ENCODE measurements around the gene ZBTB21. TPM values are rescaled to one million over a fixed set of nuclear protein-coding genes. Genes with fewer than 3 reads are reported as not detected.

Gene ZBTB21
- polyA plus RNA-seq, 3 donors = 4.7 to 7.2 (median 6.3) TPM

DNA sequence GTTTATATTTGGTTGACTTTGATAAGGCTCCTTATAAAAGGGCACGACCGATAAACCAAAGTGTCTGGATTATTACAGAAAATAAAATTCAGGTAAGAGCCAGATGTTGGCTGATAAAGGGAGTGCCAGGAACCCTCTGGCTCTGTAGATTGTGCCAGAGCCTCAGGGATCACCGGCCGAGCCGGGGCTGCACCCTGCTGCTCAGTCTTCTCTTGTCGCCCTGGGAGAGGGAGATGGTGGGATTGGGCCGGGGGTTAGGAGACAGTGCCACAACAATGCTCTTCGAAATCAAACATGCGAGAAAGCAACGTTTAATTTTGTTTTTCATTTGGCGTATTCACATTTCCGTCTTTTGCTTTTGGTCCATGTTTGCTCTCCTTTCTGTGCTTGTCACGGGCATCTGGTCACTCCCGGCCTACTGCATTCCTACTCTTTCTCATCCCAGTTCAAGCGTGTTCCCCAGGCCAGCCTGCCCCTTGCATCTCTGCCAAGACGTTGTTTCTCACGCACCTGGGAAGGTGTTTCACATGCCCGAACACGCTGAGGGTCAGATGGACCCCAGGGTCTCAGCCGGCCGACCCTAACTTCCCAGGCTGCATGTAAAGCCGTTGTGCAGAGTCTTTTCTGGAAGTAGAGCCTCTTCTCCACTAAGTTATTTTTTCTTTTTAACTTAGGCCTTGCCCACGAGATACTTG lies 37.5 kb downstream of the ZBTB21 start:
- no peak overlapping the region for H3K27ac Mint-ChIP-seq
- TF ChIP-seq, protein P1, sequence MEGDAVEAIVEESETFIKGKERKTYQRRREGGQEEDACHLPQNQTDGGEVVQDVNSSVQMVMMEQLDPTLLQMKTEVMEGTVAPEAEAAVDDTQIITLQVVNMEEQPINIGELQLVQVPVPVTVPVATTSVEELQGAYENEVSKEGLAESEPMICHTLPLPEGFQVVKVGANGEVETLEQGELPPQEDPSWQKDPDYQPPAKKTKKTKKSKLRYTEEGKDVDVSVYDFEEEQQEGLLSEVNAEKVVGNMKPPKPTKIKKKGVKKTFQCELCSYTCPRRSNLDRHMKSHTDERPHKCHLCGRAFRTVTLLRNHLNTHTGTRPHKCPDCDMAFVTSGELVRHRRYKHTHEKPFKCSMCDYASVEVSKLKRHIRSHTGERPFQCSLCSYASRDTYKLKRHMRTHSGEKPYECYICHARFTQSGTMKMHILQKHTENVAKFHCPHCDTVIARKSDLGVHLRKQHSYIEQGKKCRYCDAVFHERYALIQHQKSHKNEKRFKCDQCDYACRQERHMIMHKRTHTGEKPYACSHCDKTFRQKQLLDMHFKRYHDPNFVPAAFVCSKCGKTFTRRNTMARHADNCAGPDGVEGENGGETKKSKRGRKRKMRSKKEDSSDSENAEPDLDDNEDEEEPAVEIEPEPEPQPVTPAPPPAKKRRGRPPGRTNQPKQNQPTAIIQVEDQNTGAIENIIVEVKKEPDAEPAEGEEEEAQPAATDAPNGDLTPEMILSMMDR (IDR thresholded peaks at IDR 0.05) = no peak
- WGBS (ENCODE audit: insufficient coverage) = 97% methylated on average over 19 of the region's 23 CpGs
- H3K36me3 Mint-ChIP-seq = no peaks in the 10 kb centered on the region
- Histone ChIP-seq H3K79me2 (ENCODE audit: insufficient read depth, low read length) (no peaks in the 10 kb centered on the region), H3K36me3 (replicated peaks in 1 of 2; ENCODE audit: control insufficient read depth in 1 of 2, insufficient read depth in 2 of 2, low read length in 2 of 2) (no peaks in the 10 kb centered on the region), H3K27ac (ENCODE audit: low read depth in 1 of 2, low read length in 2 of 2) (no peak overlapping the region), H4K20me1 (ENCODE audit: insufficient read depth, low read length) (no peaks in the 10 kb centered on the region), H3K9ac (ENCODE audit: insufficient read depth, low read length, poor library complexity, severe bottlenecking) (no peak overlapping the region), H3K27me3 (ENCODE audit: control insufficient read depth in 2 of 2, insufficient read depth in 2 of 2, low read length in 2 of 2) (no peaks in the 10 kb centered on the region), H3K4me2 (replicated peaks; ENCODE audit: extremely low read depth, low read length, poor library complexity, severe bottlenecking) (no peak overlapping the region), H2AFZ (ENCODE audit: insufficient read depth, low read depth, low read length, poor library complexity, severe bottlenecking) (no peak overlapping the region), H3K4me3 (replicated peaks in 1 of 3; ENCODE audit: low read depth in 2 of 3, low read length in 3 of 3) (no peak overlapping the region), H3K9me3 (replicated peaks in 1 of 2; ENCODE audit: control insufficient read depth in 1 of 2, insufficient read depth in 1 of 2, low read length in 2 of 2) (no peaks in the 10 kb centered on the region), H3K4me1 (ENCODE audit: control insufficient read depth in 1 of 2, insufficient read depth in 2 of 2, low read length in 2 of 2) (peaks cover 8 to 11% of the 10 kb centered on the region in 2 donors)
- intact Hi-C loops (cut with micrococcal nuclease) = no loop called here
- H3K4me3 Mint-ChIP-seq = no peak overlapping the region
- H3K27me3 Mint-ChIP-seq (ENCODE audit: low read depth in 3 of 3) = peaks cover 0 to 2% (median 2%) of the 10 kb centered on the region in 3 donors
- no peaks in the 10 kb centered on the region for H3K9me3 Mint-ChIP-seq
- DNase-seq = no peak
- peaks cover 10% of the 10 kb centered on the region for H3K4me1 Mint-ChIP-seq

DNA sequence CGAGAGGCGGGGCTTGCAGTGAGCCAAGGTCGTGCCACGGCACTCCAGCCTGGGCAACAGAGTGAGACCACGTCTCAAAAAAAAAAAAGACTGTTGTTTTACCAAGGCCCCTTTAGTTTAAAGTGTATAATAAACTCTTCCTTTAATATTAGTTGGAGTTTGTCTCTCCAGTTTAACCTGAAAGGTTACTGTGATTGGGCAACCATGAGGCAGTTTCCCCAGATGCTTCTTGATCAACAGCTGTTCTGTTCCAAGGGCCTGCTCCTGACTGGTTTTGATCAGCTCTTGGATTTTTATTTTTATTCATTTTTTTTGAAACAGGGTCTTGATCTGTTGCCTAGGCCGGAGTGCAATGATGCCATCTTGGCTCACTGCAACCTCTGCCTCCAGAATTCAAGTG lies 38.3 kb downstream of the ZBTB21 start:
- Histone ChIP-seq H3K27ac (ENCODE audit: low read depth in 1 of 2, low read length in 2 of 2) (no peak overlapping the region), H3K4me2 (replicated peaks; ENCODE audit: extremely low read depth, low read length, poor library complexity, severe bottlenecking) (no peak overlapping the region), H3K4me3 (replicated peaks in 1 of 3; ENCODE audit: low read depth in 2 of 3, low read length in 3 of 3) (no peak overlapping the region), H3K36me3 (replicated peaks in 1 of 2; ENCODE audit: control insufficient read depth in 1 of 2, insufficient read depth in 2 of 2, low read length in 2 of 2) (no peaks in the 10 kb centered on the region), H3K9me3 (replicated peaks in 1 of 2; ENCODE audit: control insufficient read depth in 1 of 2, insufficient read depth in 1 of 2, low read length in 2 of 2) (no peaks in the 10 kb centered on the region), H3K79me2 (ENCODE audit: insufficient read depth, low read length) (no peaks in the 10 kb centered on the region), H3K27me3 (ENCODE audit: control insufficient read depth in 2 of 2, insufficient read depth in 2 of 2, low read length in 2 of 2) (no peaks in the 10 kb centered on the region), H2AFZ (ENCODE audit: insufficient read depth, low read depth, low read length, poor library complexity, severe bottlenecking) (no peak overlapping the region), H4K20me1 (ENCODE audit: insufficient read depth, low read length) (no peaks in the 10 kb centered on the region), H3K4me1 (ENCODE audit: control insufficient read depth in 1 of 2, insufficient read depth in 2 of 2, low read length in 2 of 2) (peaks cover 8 to 11% of the 10 kb centered on the region in 2 donors), H3K9ac (ENCODE audit: insufficient read depth, low read length, poor library complexity, severe bottlenecking) (no peak overlapping the region)
- Mint-ChIP-seq H3K36me3 (no peaks in the 10 kb centered on the region), H3K9me3 (no peaks in the 10 kb centered on the region), H3K27me3 (ENCODE audit: low read depth in 3 of 3) (peaks cover 0 to 2% (median 0%) of the 10 kb centered on the region in 3 donors), H3K4me3 (no peak overlapping the region), H3K27ac (no peak overlapping the region), H3K4me1 (peaks cover 10% of the 10 kb centered on the region)
- intact Hi-C loops (cut with micrococcal nuclease) = no loop called here
- no peak for DNase-seq
- TF ChIP-seq, protein P1 (IDR thresholded peaks at IDR 0.05) = no peak
- 97% methylated on average over 3 of the region's 6 CpGs for WGBS (ENCODE audit: insufficient coverage)

All from CD14-positive monocyte (primary cell).